Measurements from ENCODE around the gene GDA.

Gene GDA

DNA sequence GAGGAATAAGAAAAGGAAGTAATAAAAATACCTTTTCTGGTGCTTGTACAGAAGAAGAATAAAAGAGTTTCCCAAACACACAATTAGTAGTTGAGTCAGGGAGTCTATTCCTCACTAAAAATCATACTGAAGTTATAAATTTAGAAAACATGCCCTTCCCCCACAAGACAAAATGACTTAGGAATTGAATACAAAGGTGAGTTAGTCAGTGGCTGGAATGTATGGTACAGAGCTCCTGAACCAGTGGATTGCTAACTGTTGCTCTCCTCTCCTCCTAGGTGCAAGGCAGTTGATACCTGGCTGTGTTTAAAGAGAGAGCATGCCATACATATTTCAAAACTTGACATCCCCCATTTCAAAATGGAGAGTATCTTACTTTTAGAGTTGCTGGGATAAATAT, 1.9 kb downstream of the GDA start:
- DNase-seq = no peak

GRCh38 chr9:72154468-72155285, 5.4 kb downstream of the GDA start:
- no peak for DNase-seq

DNA sequence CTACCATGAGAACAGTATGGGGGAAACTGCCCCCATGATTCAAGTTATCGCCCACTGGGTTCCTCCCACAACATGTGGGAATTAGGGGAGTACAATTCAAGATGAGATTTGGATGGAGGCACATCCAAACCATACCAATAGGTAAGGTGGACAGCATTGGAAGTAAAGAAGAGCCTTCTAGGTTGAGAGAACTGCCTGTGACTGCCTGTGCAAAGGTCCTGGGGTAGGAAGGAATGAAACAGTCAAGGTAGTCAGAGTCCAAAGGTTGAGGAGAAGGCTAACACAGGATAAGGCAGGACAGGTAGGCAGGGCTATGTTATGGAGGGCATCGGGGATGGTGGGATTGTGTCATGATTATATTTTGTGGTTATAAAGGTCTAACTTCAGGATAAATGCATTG, 6.1 kb downstream of the GDA start:
- DNase-seq = no peak

GRCh38 chr9:72156586-72156985, 7.3 kb downstream of the GDA start:
- no peak for DNase-seq

DNA sequence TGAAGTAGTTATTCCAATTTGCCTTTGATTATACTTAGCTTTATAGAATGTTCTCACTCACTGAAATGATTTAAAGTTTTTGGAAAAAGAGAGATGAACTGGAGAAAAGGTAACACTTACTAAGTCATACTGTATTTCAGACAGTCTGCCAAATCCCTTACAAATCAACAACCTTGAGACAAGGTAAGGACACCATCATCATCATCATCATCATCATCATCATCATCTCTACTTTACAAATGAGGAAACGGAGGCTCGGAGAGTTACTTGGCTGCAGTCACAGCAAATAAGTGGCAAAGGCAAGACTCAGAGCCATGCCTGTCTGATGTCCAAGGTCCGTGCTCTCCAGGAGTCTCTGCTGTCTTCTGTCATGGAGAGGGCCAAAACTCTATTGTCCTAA, 9.4 kb downstream of the GDA start:
- no peak for DNase-seq

GRCh38 chr9:72160446-72161123, 11.3 kb downstream of the GDA start:
- DNase-seq = no peak

GRCh38 chr9:72165326-72165725, 16.1 kb downstream of the GDA start:
- no peak for DNase-seq

GRCh38 chr9:72165821-72166547, 16.7 kb downstream of the GDA start:
- no peak for DNase-seq

DNA sequence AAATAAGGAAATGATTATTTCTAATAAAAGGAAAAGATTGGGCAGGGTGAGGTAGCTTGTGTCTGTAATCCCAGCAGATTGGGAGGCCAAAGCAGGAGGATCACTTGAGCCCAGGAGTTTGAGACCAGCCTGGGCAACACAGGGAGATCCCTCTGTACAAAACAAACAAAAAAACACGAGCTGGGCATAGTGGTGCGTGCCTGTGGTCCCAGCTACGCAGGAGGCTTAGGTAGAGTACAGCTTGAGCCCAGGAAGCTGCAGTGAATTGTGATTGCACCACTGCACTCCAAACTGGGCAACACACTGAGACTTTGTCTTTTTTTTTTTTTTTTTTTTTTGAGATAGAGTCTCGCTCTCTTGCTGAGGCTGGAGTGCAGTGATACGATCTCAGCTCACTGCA, 18.8 kb downstream of the GDA start:
- no peak for DNase-seq

DNA sequence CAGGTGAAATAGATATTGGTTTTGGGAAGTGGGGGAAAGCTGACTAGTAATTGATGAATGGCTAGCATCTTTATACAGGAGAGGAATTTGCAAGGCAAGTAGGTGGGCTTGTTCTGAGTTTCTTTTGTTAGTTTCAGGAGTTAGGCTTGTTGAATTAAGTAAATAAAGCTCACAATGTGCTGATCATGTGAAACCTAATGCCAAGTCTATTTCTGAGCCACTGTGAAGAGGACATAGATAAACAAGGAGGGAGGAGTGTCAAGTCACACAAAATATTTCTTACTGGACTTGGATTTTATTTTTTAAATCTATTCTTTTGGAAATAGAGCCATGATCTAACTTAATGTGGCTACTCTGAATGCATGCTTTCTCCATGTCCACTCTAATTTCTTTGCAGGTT, 19.9 kb downstream of the GDA start:
- no peak for DNase-seq

- no peak for DNase-seq
These were observed 23.8 kb downstream of the GDA start for GRCh38 chr9:72173080-72173479.

DNA sequence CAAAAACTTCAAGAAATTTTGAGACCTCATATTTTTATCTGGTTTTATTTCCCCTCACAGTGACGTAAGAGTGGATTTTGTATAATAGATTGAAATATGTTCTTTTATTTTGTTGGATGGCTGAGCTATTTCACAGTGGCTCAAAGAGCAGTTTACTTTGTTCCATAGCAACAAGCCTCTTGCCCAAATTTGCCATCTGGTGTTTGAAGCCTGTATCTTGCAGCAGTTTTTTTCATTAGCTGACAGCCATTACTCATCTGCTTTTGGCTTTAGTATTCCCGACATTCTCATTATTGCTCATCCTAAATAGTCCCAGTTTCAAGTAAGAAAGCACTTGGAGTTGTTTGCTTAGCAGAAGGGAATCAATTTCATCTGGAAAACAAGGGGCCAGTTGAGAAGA, 36.3 kb downstream of the GDA start:
- DNase-seq = no peak

GRCh38 chr9:72187121-72187695, 38.0 kb downstream of the GDA start:
- no peak for DNase-seq

DNA sequence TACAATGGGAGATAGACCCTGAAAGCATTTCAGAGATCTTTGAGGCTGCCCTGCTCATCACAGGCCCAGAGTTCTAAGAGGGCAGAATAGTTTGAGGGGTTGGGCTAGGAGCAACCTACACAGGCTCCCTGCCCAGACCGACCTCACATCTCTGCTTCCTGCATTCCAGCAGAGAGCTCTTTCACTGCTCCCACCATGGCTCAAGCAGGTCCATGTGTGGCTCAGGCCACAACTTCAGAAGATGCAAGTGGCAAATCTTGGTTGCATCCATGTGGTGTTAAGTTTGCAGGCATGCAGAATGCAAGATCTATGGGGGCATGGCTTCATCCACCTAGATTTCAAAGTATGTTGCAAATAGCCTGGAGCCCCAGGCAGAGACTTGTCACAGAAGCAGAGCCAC, 39.0 kb downstream of the GDA start:
- no peak for DNase-seq

DNA sequence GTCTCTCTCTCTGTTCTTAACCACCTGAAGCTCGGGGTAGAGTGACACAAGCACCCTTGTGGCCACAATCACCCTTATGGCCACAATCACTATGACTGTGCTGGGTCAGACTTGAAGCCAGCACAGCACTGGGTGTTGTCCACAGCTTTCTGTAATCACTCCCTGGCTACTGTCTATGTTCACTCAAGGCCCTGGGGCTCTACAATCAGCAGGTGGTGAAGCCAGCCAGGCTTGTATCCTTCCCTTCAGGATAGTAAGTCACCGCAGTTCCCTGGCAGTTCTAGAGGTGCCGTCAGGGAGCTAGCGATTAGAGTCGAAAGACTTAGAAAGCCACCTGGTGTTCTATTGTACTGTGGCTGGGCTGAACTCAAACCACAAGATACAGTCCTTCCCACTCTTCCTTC, 44.2 kb downstream of the GDA start:
- DNase-seq = no peak

- DNase-seq = no peak
These were observed 50.0 kb downstream of the GDA start for GRCh38 chr9:72199238-72199637.

GRCh38 chr9:72200452-72200851, 51.2 kb downstream of the GDA start:
- no peak for DNase-seq

- no peak for DNase-seq
These were observed 52.8 kb downstream of the GDA start for GRCh38 chr9:72202009-72202408.

DNA sequence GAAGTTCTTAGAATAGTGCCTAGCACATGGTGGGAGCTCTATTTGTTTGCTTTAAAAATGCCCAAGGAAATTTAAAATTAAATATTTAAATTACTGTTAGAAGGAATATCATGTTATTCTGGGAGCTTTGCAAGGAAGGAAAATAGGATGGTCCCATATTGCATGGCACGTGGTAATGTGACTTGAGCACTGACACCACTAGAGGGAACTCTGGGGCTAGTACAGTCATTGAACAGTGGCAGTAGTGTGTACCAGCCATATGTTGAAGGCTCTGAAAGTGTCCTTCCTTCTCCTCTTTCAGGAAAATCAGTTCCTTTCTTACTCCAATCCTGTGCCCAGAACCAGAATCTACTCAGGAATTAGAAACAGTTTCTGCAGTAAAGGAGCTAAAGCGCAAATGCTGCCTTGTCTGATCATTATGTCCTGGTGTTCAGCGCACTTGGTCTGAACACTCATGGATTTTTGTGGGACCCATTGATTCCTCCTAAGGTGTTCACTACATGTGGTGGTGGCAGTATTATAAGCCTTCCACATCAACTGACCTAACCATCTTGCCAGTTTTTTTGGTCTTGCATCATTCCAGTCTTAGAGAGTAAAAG, 54.1 kb downstream of the GDA start:
- DNase-seq = no peak

GRCh38 chr9:72204062-72204461, 54.8 kb downstream of the GDA start:
- no peak for DNase-seq

DNA sequence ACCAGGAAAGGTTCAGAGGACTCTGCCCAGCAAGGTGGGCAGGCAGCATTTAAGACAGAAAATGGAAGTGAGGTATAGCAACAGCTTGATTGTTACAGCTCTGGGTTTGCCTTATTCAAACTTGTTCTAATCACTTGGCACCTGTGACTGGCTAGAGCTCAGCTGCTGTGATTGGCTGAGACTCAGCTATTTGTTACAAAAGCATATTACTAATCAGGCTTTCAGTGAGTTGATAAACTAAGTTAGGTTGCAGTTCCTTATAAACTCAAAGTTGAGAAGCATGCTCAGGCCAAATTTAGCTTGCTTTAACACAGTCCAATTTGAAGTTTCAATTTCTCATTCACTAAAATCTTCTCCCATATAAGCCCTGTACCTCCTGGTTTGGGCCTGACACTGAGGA, 56.3 kb downstream of the GDA start:
- no peak for DNase-seq

- DNase-seq = no peak
These were observed 58.0 kb downstream of the GDA start for GRCh38 chr9:72207278-72207677.

- DNase-seq = no peak
These were observed 61.3 kb downstream of the GDA start for GRCh38 chr9:72210522-72210921.

All from stimulated activated CD4-positive, alpha-beta T cell treated with anti-CD3 and anti-CD28 coated beads, Interleukin-4, amount 100 ng/mL, for 24 hours (primary cell).